Heart left ventricle (tissue), 16 donors: Measurements from ENCODE around the gene CAMKMT. TPM values are rescaled to one million over a fixed set of nuclear protein-coding genes. Genes with fewer than 3 reads are reported as not detected.

ENCODE experiments used
- ATAC-seq, 4 donors: fragments of 200-7000 bp; cut with Tn5 transposase; one replicate each; pipeline ENCODE4 v1.9.1; 2020 to 2022; ENCODE audit warnings: moderate library complexity in 4 of 4, mild to moderate bottlenecking in 3 of 4, moderate number of reproducible peaks in 1 of 4
- DNase-seq, 5 donors: peaks; one replicate each; pipeline ENCODE4 v3.0.0-alpha.2; 2020
- H3K27ac ChIP-seq, 12 donors: fragments of 200-600 bp; sonication (generic) in 4 of 12; one replicate each; pipeline versions ENCODE4 v1.5.0 to v1.8.0; 2016 to 2022; ENCODE audit warnings: mild to moderate bottlenecking in 2 of 12
- H3K27me3 ChIP-seq, 9 donors: fragments of 200-600 bp; sonication (generic) in 2 of 9; one replicate each; pipeline versions ENCODE4 v1.5.1 to v1.8.0; 2016 to 2022; ENCODE audit warnings: mild to moderate bottlenecking in 3 of 9
- H3K36me3 ChIP-seq, 9 donors: fragments of 200-600 bp; sonication (generic) in 2 of 9; one replicate each; pipeline versions ENCODE4 v1.5.0 to v1.8.0; 2018 to 2022; ENCODE audit warnings: mild to moderate bottlenecking in 2 of 9
- H3K4me1 ChIP-seq, 12 donors: fragments of 200-600 bp; sonication (generic) in 4 of 12; one replicate each; pipeline versions ENCODE4 v1.5.0 to v1.8.0; 2016 to 2022; ENCODE audit warnings: mild to moderate bottlenecking in 3 of 12
- H3K4me3 ChIP-seq, 12 donors: fragments of 200-600 bp; sonication (generic) in 4 of 12; one replicate each; pipeline versions ENCODE4 v1.5.0 to v1.8.0; 2017 to 2022; ENCODE audit warnings: mild to moderate bottlenecking in 9 of 12, moderate library complexity in 4 of 12
- H3K9me3 ChIP-seq, 12 donors: fragments of 200-600 bp; sonication (generic) in 4 of 12; one replicate each; pipeline versions ENCODE4 v1.5.0 to v1.8.0; 2016 to 2022; ENCODE audit warnings: mild to moderate bottlenecking in 1 of 12
- POLR2A ChIP-seq, 2 donors: fragments of 450-650 bp; IDR thresholded peaks; one replicate each; pipeline ENCODE4 v1.6.1; 2017; ENCODE audit warnings: antibody characterized with exemption in 2 of 2, mild to moderate bottlenecking in 2 of 2, moderate library complexity in 2 of 2
- WGBS, 4 donors: extraction: QIAGEN DNeasy Blood & Tissue Kit in 2 of 4; methylation state at CpG; one replicate each; pipeline versions ENCODE4 v1.1.5 to v1.1.7; 2013 to 2018; 5-methylcytosine and 5-hydroxymethylcytosine counted together
- intact Hi-C, 10 donors: fragments of 100-400 bp; cut with DNase I; formaldehyde crosslinking; loops; one replicate each; pipeline versions ENCODE4 v1.11.1 to v1.14.2; 2022
- polyA plus RNA-seq, 2 donors: library from polyadenylated mRNA; stranded (reverse); fragments of 200-250 nt; gene quantifications; one replicate each; pipeline ENCODE4 v1.2.3, GENCODE V29; 2013
- total RNA-seq, 9 donors: library from RNA; depleted of rRNA in 2 of 9; stranded (reverse); fragments of >200 nt in 2 of 9; fragmentation: NEBNext Ultra II Directional in 3 of 9; extraction: Animal tissue kit (Norgen Biotek cat#: 25700) in 3 of 9; gene quantifications; one replicate each; pipeline versions ENCODE4 v1.1.0 to v1.2.4, GENCODE V29; 2016 to 2023
- TF ChIP-seq, protein P1 (sequence below), 12 donors: fragments of 200-600 bp; sonication (generic) in 4 of 12; IDR thresholded peaks; one replicate each; pipeline versions ENCODE4 v1.5.0 to v1.8.0; 2018 to 2022; ENCODE audit warnings: antibody characterized with exemption in 12 of 12, mild to moderate bottlenecking in 5 of 12
- donor health status: ischemic (EF 13 %, LVEDD 7.1; RV severe dilation, severe dysfunction).
- donor health status: healthy with polysubstance abuse.
- donor health status: DM: no; HTN: yes; CAD: no.
- donor health status: DM: no; HTN: no; CAD: no.
- donor health status: ischemic (EF 25% LVEDD 6.9; RV normal size, moderate dysfunction).
- donor health status: ischemic (EF 25% LVEDD 5.7; RV mildly dilated, moderate dysfunction).
- donor health status: healthy.
- donor health status: DM: yes; HTN: yes; CAD: no.
- donor health status: ischemic (EF 35%, LVEDD 5.7; RV mildly dilated, moderate dysfunction).
- donor health status: nonischemic (EF 11% LVEDD 7.7; RV severe dilation, severe dysfunction).
- donor health status: DM: yes; HTN: yes; CAD: no.
- donor health status: PGD.
- donor health status: ischemic (EF 29% LVEDD 5.4; RV normal size, mild dysfunction).
- donor health status: nonischemic (EF 23%, LVEDD 6.1; RV moderate dilation, normal function).

Gene CAMKMT
- total and polyA plus RNA-seq, 11 donors, result 2.5 to 10.1 (median 4.4) TPM

DNA sequence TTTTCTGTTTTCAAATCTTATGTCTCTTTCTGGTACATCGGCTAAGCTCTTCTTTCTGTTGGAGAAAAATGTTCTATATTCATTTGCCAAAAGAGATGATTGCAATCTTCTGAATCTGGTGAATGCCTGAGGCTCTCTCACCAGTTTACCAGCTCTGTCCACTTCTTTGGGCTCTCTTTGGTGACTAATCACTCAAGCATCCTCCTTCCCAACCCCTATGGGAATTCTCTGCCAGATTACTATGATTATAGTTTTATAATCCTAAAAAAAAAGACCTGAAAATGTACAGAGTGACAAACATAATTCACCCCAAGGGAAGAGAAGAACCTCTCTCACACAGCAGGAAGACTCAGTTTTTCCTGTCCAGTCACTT is 187.3 kb downstream of the CAMKMT start:
- no peaks in the 10 kb centered on the region for H3K9me3 ChIP-seq
- 80 to 89% (median 85%) methylated on average over 1 of the region's 1 CpG for WGBS, 4 donors
- intact Hi-C loops, result no loop called here
- no peak for TF ChIP-seq POLR2A (IDR thresholded peaks at IDR 0.05)
- TF ChIP-seq, protein P1, sequence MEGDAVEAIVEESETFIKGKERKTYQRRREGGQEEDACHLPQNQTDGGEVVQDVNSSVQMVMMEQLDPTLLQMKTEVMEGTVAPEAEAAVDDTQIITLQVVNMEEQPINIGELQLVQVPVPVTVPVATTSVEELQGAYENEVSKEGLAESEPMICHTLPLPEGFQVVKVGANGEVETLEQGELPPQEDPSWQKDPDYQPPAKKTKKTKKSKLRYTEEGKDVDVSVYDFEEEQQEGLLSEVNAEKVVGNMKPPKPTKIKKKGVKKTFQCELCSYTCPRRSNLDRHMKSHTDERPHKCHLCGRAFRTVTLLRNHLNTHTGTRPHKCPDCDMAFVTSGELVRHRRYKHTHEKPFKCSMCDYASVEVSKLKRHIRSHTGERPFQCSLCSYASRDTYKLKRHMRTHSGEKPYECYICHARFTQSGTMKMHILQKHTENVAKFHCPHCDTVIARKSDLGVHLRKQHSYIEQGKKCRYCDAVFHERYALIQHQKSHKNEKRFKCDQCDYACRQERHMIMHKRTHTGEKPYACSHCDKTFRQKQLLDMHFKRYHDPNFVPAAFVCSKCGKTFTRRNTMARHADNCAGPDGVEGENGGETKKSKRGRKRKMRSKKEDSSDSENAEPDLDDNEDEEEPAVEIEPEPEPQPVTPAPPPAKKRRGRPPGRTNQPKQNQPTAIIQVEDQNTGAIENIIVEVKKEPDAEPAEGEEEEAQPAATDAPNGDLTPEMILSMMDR (IDR thresholded peaks at IDR 0.05), result no peak
- no peak overlapping the region for H3K4me3 ChIP-seq
- no peaks in the 10 kb centered on the region for H3K27me3 ChIP-seq
- DNase-seq, result no peak
- ATAC-seq, result no peak
- H3K27ac ChIP-seq, result no peak overlapping the region
- H3K36me3 ChIP-seq, result peaks cover 0 to 2% (median 0%) of the 10 kb centered on the region in 9 donors
- peaks cover 0 to 16% (median 0%) of the 10 kb centered on the region in 12 donors for H3K4me1 ChIP-seq

DNA sequence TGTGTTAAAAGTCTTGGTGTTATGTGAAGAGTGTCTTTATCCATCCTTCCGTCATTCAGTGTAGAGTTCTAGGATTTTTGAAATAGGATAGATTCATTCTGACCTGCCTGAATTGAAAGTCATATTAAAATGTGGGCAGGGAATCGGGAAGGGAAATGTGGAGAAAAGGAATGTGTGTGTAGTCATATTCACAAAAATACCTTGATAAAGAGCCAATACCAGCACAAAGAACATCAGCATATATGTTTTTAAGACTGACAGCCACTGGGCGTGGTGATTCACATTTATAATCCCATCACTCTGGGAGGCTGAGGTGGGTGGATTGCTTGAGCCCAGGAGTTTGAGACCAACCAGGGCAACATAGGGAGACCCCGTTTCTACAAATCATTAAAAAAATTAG is 188.1 kb downstream of the CAMKMT start:
- H3K9me3 ChIP-seq, result no peaks in the 10 kb centered on the region
- no peaks in the 10 kb centered on the region for H3K27me3 ChIP-seq
- intact Hi-C loops, result loop anchor here in 2 of 10 donors (10.0 kb wide), 2 partner anchors 55 to 165 kb away; no protein-coding TSS in a partner anchor
- ATAC-seq (no peak), DNase-seq (no peak)
- H3K4me1 ChIP-seq, result peaks cover 0 to 16% (median 0%) of the 10 kb centered on the region in 12 donors
- no peak overlapping the region for H3K4me3 ChIP-seq
- 95 to 98% (median 97%) methylated on average over 4 of the region's 4 CpGs for WGBS, 4 donors
- peaks cover 0 to 2% (median 0%) of the 10 kb centered on the region in 9 donors for H3K36me3 ChIP-seq
- H3K27ac ChIP-seq, result no peak overlapping the region
- TF ChIP-seq, protein P1 (IDR thresholded peaks at IDR 0.05), result no peak
- TF ChIP-seq POLR2A (IDR thresholded peaks at IDR 0.05), result no peak

DNA sequence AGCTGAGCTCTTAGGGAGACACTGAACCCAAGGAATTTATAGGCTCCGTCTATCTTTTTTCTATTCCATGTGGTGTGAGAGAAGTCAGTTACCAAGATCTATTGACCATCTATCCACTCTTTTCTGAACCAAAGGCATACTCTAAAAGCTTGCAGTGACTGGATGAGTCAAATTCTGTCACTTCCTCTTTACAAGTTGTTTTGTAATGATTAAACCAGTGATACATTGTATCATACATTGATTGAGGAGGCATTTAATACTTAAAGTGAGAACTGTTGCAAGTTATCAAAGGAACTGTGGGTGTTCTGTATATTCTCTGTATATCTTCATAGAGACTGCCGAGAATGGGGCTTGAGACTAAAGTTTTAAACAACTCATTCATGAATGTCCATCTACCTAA is 188.8 kb downstream of the CAMKMT start:
- intact Hi-C loops, result loop anchor here in 2 of 10 donors (10.0 kb wide), 2 partner anchors 56 to 164 kb away; no protein-coding TSS in a partner anchor
- WGBS, 4 donors, result 97 to 100% (median 98%) methylated on average over 2 of the region's 2 CpGs
- H3K27me3 ChIP-seq, result no peaks in the 10 kb centered on the region
- DNase-seq (no peak), ATAC-seq (no peak)
- H3K27ac ChIP-seq, result no peak overlapping the region
- peaks cover 0 to 16% (median 0%) of the 10 kb centered on the region in 12 donors for H3K4me1 ChIP-seq
- no peak overlapping the region for H3K4me3 ChIP-seq
- H3K36me3 ChIP-seq, result peaks cover 0 to 2% (median 0%) of the 10 kb centered on the region in 9 donors
- no peaks in the 10 kb centered on the region for H3K9me3 ChIP-seq
- TF ChIP-seq, protein P1 (IDR thresholded peaks at IDR 0.05), result no peak
- TF ChIP-seq POLR2A (IDR thresholded peaks at IDR 0.05), result no peak

DNA sequence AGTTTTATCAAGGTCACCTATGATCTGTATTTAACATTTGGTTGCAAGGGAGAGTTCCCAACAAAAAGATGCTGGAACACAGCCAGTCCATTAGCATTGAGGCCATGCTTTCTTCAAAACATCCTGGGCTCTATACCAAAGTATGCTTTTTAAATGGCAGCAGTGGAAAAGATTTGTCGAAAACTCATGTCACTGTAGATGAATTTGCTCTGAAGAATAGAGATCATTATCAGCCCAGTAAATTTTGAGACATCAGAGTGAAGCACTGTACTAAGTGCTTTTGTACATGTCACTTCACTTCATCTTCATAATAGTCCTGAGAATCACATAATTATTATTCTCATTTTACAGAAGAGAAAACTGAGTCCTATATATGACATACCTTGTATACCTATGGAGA is 189.8 kb downstream of the CAMKMT start:
- peaks cover 0 to 2% (median 0%) of the 10 kb centered on the region in 9 donors for H3K36me3 ChIP-seq
- DNase-seq (no peak), ATAC-seq (no peak)
- no peak overlapping the region for H3K27ac ChIP-seq
- H3K4me3 ChIP-seq, result no peak overlapping the region
- H3K4me1 ChIP-seq, result peaks cover 0 to 14% (median 0%) of the 10 kb centered on the region in 12 donors
- intact Hi-C loops, result loop anchor here in 2 of 10 donors (10.0 kb wide), 2 partner anchors 57 to 163 kb away; no protein-coding TSS in a partner anchor
- no peaks in the 10 kb centered on the region for H3K27me3 ChIP-seq
- no peak for TF ChIP-seq POLR2A (IDR thresholded peaks at IDR 0.05)
- TF ChIP-seq, protein P1 (IDR thresholded peaks at IDR 0.05), result no peak
- H3K9me3 ChIP-seq, result no peaks in the 10 kb centered on the region
- 78 to 94% (median 87%) methylated on average over 1 of the region's 1 CpG for WGBS, 4 donors
